BJ (cell line): ENCODE results near the gene RAB8B. TPM values are rescaled to one million over a fixed set of nuclear protein-coding genes. Genes with fewer than 3 reads are reported as not detected.

Experiments used
- CTCF ChIA-PET: fragments of 350-600 bp; formaldehyde crosslinking; extraction: SDS; loops from one replicate; lab custom pipeline; 2021; ENCODE audit warnings: antibody characterized with exemption, inconsistent platforms; lab: Yijun Ruan, JAX
- POLR2A ChIA-PET: fragments of 300-600 bp; sonication (Branson Sonifier 250); formaldehyde crosslinking; extraction: SDS; loops from one replicate; lab custom pipeline; 2021; ENCODE audit warnings: antibody characterized with exemption; lab: Charles Lee
- DNase-seq: peaks from one replicate; pipeline ENCODE4 v3.0.0-alpha.2; 2011; ENCODE audit warnings: low read depth
- H3K27me3 ChIP-seq: 2 replicates; pipeline ENCODE4 v1.6.0; 2011; ENCODE audit warnings: low read length; ENCODE audit not compliant: control insufficient read depth, insufficient read depth
- H3K36me3 ChIP-seq: 2 replicates; pipeline ENCODE4 v1.5.1; 2011; ENCODE audit warnings: low read length; ENCODE audit not compliant: control insufficient read depth, insufficient read depth
- H3K4me3 ChIP-seq: 2 replicates; pipeline ENCODE4 v1.5.1; 2011; ENCODE audit warnings: low read depth, mild to moderate bottlenecking, control low read depth, low read length
- polyA minus RNA-seq: library from RNA; depleted of rRNA, polyadenylated mRNA; stranded (reverse); fragments of >200 nt; gene quantifications from 2 replicates; pipeline ENCODE4 v1.2.3, GENCODE V29; 2011; rRNA and poly(A)+ RNA removed
- polyA plus RNA-seq: library from polyadenylated mRNA; depleted of rRNA; stranded (reverse); fragments of >200 nt; gene quantifications from 2 replicates; pipeline ENCODE4 v1.2.3, GENCODE V29; 2011; rRNA removed
- TF ChIP-seq, protein P1 (sequence below): IDR thresholded peaks from 2 replicates; pipeline ENCODE4 v1.5.1; 2011; ENCODE audit warnings: low read depth, mild to moderate bottlenecking, control low read depth, inconsistent platforms, low read length, moderate library complexity; ENCODE audit not compliant: insufficient read depth

RAB8B gene
- polyA plus RNA-seq = 16.4 and 39.7 TPM in 2 replicates
- 10.7 and 16.4 TPM in 2 replicates for polyA minus RNA-seq

DNA sequence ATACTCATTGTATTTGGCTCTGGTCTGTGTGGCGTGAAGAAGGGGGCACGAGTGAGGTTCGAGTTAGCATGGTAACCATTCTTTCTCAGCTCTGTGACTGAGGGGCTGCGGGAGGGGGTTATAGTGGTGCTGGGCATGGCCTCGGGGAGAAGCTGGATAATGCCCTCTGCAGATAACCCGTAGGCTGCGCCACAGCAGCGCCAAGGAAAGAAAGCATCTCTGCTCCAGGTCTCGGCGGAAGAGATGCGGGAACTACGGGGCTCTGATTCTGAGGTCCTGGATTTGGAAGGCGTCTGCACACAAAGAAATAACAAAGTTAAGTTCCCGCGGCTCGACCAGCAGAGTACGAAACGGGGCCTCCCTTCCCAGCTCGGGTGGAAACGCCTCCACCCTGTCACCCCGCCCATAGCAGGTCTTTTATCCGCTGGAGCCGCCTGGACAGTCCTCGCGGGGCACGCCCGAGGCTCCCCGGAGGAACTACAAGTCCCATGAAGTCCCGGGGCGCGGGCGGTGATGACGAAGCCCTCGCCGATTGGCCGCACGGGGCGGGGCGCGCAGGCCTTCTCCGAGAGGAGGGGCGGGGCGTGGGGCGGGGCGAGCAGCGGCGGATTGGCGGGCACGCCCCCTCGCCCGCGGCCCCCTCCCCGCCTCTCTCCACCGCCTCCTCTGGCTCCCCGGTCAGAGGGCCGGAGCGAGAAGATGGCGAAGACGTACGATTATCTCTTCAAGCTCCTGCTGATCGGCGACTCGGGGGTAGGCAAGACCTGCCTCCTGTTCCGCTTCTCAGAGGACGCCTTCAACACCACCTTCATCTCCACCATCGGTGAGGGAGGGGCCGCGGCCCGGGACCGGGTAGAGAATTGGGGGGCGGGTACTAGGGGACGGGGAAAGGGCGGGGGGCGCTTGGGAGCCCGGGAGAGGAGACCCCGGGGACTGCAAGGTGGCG is at the start of gene RAB8B:
TSS of gene RAB8B (plus strand) at position 681 of the 946 bp plus-strand sequence. CDS start at position 700, 19 bp downstream.
- CTCF ChIA-PET = interaction anchor here (0.6 to 1.1 kb wide), 2 partner anchors 70 to 217 kb away, joined by 3 read pairs; no protein-coding TSS in a partner anchor
- POLR2A ChIA-PET = no interaction called here
- H3K4me3 ChIP-seq = peak within 1 kb of the TSS; percentile 91

DNA sequence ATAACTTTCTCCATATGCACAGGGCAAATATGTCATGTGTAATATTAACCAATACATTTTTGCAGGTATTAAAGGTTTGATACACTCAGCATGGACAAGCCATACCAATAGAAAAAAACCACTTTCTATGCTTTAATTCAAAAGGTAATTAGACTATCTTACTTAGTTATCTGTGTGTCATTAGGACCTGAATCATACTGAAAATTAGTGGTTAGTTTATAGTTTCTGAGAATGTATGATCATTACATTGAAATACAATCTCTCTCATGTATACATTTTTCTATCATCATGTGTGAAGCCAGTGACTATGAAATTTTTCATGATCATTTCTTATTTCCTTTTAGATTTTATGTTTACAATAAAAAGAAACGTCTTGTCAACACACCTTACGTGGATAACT is 48.5 kb upstream of the RAB8B start:
- Histone ChIP-seq H3K36me3 (peaks cover 3% of the 10 kb centered on the region; the same call in 1 of the 2 replicates), H3K27me3 (no peaks in the 10 kb centered on the region), H3K4me3 (no peak overlapping the region)
- POLR2A ChIA-PET = no interaction called here
- no peak for DNase-seq
- CTCF ChIA-PET = no interaction called here
- TF ChIP-seq, protein P1, sequence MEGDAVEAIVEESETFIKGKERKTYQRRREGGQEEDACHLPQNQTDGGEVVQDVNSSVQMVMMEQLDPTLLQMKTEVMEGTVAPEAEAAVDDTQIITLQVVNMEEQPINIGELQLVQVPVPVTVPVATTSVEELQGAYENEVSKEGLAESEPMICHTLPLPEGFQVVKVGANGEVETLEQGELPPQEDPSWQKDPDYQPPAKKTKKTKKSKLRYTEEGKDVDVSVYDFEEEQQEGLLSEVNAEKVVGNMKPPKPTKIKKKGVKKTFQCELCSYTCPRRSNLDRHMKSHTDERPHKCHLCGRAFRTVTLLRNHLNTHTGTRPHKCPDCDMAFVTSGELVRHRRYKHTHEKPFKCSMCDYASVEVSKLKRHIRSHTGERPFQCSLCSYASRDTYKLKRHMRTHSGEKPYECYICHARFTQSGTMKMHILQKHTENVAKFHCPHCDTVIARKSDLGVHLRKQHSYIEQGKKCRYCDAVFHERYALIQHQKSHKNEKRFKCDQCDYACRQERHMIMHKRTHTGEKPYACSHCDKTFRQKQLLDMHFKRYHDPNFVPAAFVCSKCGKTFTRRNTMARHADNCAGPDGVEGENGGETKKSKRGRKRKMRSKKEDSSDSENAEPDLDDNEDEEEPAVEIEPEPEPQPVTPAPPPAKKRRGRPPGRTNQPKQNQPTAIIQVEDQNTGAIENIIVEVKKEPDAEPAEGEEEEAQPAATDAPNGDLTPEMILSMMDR = no peak

More for the DNA sequence above, at the start of gene RAB8B:
- peak; percentile 64 for DNase-seq
- no peaks in the 10 kb centered on the region for H3K36me3 ChIP-seq
- H3K27me3 ChIP-seq = no peaks in the 10 kb centered on the region
- TF ChIP-seq, protein P1 = no peak

DNA sequence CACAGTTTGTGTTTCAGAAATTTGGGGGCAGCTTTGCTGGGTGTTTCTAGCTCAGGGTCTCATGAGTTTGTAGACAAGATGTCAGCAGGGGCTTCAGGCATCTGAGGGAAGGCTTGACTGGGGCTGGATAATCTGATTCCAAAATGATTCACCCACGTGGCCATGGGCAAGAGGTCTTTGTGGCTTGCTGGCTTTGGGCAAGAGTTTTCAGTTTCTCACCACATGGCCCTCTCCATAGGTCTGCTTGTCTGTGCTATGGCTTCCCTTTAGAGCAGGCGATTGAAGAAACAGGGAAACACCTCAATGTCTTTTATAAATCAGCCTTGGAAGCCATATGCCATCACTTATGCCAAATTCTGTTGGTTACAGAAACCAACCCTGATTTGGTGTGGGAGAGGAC is 44.0 kb upstream of the RAB8B start:
- POLR2A ChIA-PET = interaction anchor here (0.6 kb wide), 1 partner anchor 11 kb away, joined by 3 read pairs; no protein-coding TSS in a partner anchor
- CTCF ChIA-PET = no interaction called here
- peaks cover 7% of the 10 kb centered on the region for H3K36me3 ChIP-seq
- DNase-seq = no peak
- no peak overlapping the region for H3K4me3 ChIP-seq
- TF ChIP-seq, protein P1 = no peak
- H3K27me3 ChIP-seq = no peaks in the 10 kb centered on the region

- no peak for DNase-seq
- ChIA-PET POLR2A (interaction anchor here (0.7 kb wide), 1 partner anchor 28 kb away, joined by 8 read pairs; no protein-coding TSS in a partner anchor), CTCF (interaction anchor here (0.8 to 2.0 kb wide), 4 partner anchors 8 to 258 kb away, joined by 3 to 5 read pairs (median 4); no protein-coding TSS in a partner anchor)
- Histone ChIP-seq H3K4me3 (no peak overlapping the region), H3K27me3 (no peaks in the 10 kb centered on the region), H3K36me3 (peaks cover 7% of the 10 kb centered on the region)
- TF ChIP-seq, protein P1 = 0 out of 2 replicates have a peak, but pooled peaks have one; percentile 12
These were observed 42.7 kb upstream of the RAB8B start for GRCh38 chr15:63146684-63147083.

GRCh38 chr15:63151665-63152064 is 37.7 kb upstream of the RAB8B start:
- POLR2A ChIA-PET = no interaction called here
- TF ChIP-seq, protein P1 = no peak
- CTCF ChIA-PET = interaction anchor here (1.2 kb wide), 1 partner anchor 370 kb away, joined by 3 read pairs; no protein-coding TSS in a partner anchor
- Histone ChIP-seq H3K36me3 (peaks cover 11% of the 10 kb centered on the region), H3K27me3 (no peaks in the 10 kb centered on the region), H3K4me3 (no peak overlapping the region)
- no peak for DNase-seq
